Measurements from ENCODE around the gene ZNF474.
A peak's percentile ranks its signal among the peaks of the same experiment; 100 is the strongest.

DNA sequence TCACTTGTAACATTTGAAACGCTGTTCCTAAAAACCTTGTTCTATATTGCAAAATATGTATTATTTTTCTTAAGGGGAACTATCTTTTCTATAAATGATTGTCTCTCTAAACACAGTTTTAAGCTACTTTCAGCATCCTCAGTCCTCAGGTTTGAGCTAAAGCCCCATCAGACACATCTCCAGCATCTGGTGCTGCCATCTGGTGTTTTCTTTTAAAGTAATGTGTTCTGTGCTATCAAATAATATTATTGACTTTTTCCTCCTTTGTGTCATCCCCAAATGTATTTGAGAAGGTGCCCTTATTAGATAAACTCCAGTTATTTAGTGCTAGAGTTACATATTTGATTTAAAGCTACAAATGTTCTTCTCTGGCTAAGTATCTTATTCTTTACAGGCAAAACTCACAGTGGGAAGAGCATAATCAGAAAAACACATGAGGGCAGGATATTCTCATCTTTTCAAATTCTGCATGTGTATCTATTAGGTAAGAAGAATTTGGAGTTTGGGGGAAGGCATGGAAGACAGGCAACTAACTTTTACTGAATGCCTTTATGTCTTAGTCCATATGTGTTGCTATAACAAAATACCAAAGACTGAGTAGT is 27.5 kb downstream of the ZNF474 start:
- TF ChIP-seq, protein P1, sequence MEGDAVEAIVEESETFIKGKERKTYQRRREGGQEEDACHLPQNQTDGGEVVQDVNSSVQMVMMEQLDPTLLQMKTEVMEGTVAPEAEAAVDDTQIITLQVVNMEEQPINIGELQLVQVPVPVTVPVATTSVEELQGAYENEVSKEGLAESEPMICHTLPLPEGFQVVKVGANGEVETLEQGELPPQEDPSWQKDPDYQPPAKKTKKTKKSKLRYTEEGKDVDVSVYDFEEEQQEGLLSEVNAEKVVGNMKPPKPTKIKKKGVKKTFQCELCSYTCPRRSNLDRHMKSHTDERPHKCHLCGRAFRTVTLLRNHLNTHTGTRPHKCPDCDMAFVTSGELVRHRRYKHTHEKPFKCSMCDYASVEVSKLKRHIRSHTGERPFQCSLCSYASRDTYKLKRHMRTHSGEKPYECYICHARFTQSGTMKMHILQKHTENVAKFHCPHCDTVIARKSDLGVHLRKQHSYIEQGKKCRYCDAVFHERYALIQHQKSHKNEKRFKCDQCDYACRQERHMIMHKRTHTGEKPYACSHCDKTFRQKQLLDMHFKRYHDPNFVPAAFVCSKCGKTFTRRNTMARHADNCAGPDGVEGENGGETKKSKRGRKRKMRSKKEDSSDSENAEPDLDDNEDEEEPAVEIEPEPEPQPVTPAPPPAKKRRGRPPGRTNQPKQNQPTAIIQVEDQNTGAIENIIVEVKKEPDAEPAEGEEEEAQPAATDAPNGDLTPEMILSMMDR (conservative IDR thresholded peaks at IDR 0.05; ENCODE audit: low read depth, low read length) = peak; percentile 66
- TF ChIP-seq POLR2A (IDR thresholded peaks at IDR 0.05; ENCODE audit: low read depth, low read length) (no peak), CEBPB (IDR thresholded peaks at IDR 0.05; ENCODE audit: low read depth, low read length) (no peak), RCOR1 (IDR thresholded peaks at IDR 0.05; ENCODE audit: insufficient replicate concordance, low read length) (no peak), BHLHE40 (IDR thresholded peaks at IDR 0.05; ENCODE audit: low read depth, low read length) (no peak), MAZ (IDR thresholded peaks at IDR 0.05; ENCODE audit: borderline replicate concordance, low read depth, low read length) (no peak), NFE2L2 (IDR thresholded peaks at IDR 0.05; ENCODE audit: low read depth, low read length) (no peak), SMC3 (IDR thresholded peaks at IDR 0.05; ENCODE audit: low read depth, low read length) (peak; percentile 88)
